ENCODE measurements around the gene SETD7.

Gene SETD7

GRCh38 chr4:139547979-139548378, 8.0 kb downstream of the SETD7 start:
- no peak for DNase-seq

- DNase-seq, result no peak
Measured at GRCh38 chr4:139540632-139541031, 15.4 kb downstream of the SETD7 start.

- DNase-seq, result no peak
Measured at GRCh38 chr4:139540161-139540560, 15.9 kb downstream of the SETD7 start.

- DNase-seq, result no peak
Measured at GRCh38 chr4:139537292-139537691, 18.7 kb downstream of the SETD7 start.

GRCh38 chr4:139535871-139536234, 20.2 kb downstream of the SETD7 start:
- DNase-seq, result no peak

GRCh38 chr4:139535228-139535870, 20.7 kb downstream of the SETD7 start:
- no peak for DNase-seq

- no peak for DNase-seq
Measured at GRCh38 chr4:139534287-139534950, 21.6 kb downstream of the SETD7 start.

- no peak for DNase-seq
Measured at GRCh38 chr4:139533511-139533910, 22.5 kb downstream of the SETD7 start.

GRCh38 chr4:139532947-139533346, 23.1 kb downstream of the SETD7 start:
- DNase-seq, result no peak

- DNase-seq, result peak; percentile 4 to 27 (median 14)
Measured at GRCh38 chr4:139530833-139531427, 25.1 kb downstream of the SETD7 start.

GRCh38 chr4:139528377-139529005, 27.5 kb downstream of the SETD7 start:
- DNase-seq, result no peak

GRCh38 chr4:139526928-139527327, 29.1 kb downstream of the SETD7 start:
- no peak for DNase-seq

GRCh38 chr4:139525414-139525813, 30.6 kb downstream of the SETD7 start:
- no peak for DNase-seq

- no peak for DNase-seq
Measured at GRCh38 chr4:139524062-139524631, 31.9 kb downstream of the SETD7 start.

GRCh38 chr4:139523076-139523475, 32.9 kb downstream of the SETD7 start:
- no peak for DNase-seq

- DNase-seq, result no peak
Measured at GRCh38 chr4:139522457-139522856, 33.6 kb downstream of the SETD7 start.

GRCh38 chr4:139521754-139522401, 34.1 kb downstream of the SETD7 start:
- DNase-seq, result no peak

GRCh38 chr4:139515531-139515958, 40.5 kb downstream of the SETD7 start:
- no peak for DNase-seq

GRCh38 chr4:139514382-139515059, 41.5 kb downstream of the SETD7 start:
- no peak for DNase-seq

- DNase-seq, result no peak
Measured at GRCh38 chr4:139511320-139511719, 44.7 kb downstream of the SETD7 start.

GRCh38 chr4:139509727-139510410, 46.1 kb downstream of the SETD7 start:
- DNase-seq, result no peak

Data from activated CD4-positive, CD25-positive, alpha-beta regulatory T cell (primary cell).